Medulla oblongata (tissue), 1 donor: Measurements from ENCODE around the gene CLIC4.
"Not testable (repeated sequence)": the region's sequence is repeated elsewhere in the genome, so short reads cannot be mapped to it uniquely, and the experiment has no call there.

Experiments used
- DNase-seq: peaks from one replicate; pipeline ENCODE4 v3.0.0-alpha.2; 2015; ENCODE audit errors: extremely low spot score

The CLIC4 gene

GRCh38 chr1:24744911-24745710 lies at the start of gene CLIC4:
CLIC4 (plus strand) TSS chr1:24745447; CDS start chr1:24745554, 107 bp downstream.
- peak; percentile 99 for DNase-seq

- DNase-seq, result no peak
These were observed 49.0 kb upstream of the CLIC4 start for GRCh38 chr1:24696041-24696755.

- DNase-seq, result no peak
These were observed 48.4 kb upstream of the CLIC4 start for GRCh38 chr1:24696756-24697330.

- DNase-seq, result not testable (repeated sequence)
These were observed 47.7 kb upstream of the CLIC4 start for GRCh38 chr1:24697453-24698001.

- DNase-seq, result not testable (repeated sequence)
These were observed 46.9 kb upstream of the CLIC4 start for GRCh38 chr1:24698326-24698725.

- DNase-seq, result no peak
These were observed 45.6 kb upstream of the CLIC4 start for GRCh38 chr1:24699628-24700027.

GRCh38 chr1:24702511-24703293 lies 42.5 kb upstream of the CLIC4 start:
- no peak for DNase-seq

GRCh38 chr1:24704411-24705259 lies 40.6 kb upstream of the CLIC4 start:
- DNase-seq, result peak; percentile 91

- DNase-seq, result peak; percentile 91
These were observed 39.8 kb upstream of the CLIC4 start for GRCh38 chr1:24705260-24706073.

- DNase-seq, result not testable (repeated sequence)
These were observed 39.2 kb upstream of the CLIC4 start for GRCh38 chr1:24706074-24706389.

GRCh38 chr1:24707687-24708086 lies 37.6 kb upstream of the CLIC4 start:
- no peak for DNase-seq

GRCh38 chr1:24708938-24709337 lies 36.3 kb upstream of the CLIC4 start:
- peak; percentile 65 for DNase-seq

GRCh38 chr1:24709791-24710441 lies 35.3 kb upstream of the CLIC4 start:
- DNase-seq, result no peak

- no peak for DNase-seq
These were observed 33.9 kb upstream of the CLIC4 start for GRCh38 chr1:24711329-24711728.

- DNase-seq, result no peak
These were observed 32.1 kb upstream of the CLIC4 start for GRCh38 chr1:24713176-24713575.

- no peak for DNase-seq
These were observed 31.5 kb upstream of the CLIC4 start for GRCh38 chr1:24713736-24714135.

- DNase-seq, result peak; percentile 97
These were observed 30.3 kb upstream of the CLIC4 start for GRCh38 chr1:24714859-24715520.

- no peak for DNase-seq
These were observed 29.6 kb upstream of the CLIC4 start for GRCh38 chr1:24715658-24716057.
